Loucy (cell line): Measurements from ENCODE around the gene CRTC1.

Experiments used
- EZH2phosphoT487 ChIP-seq: fragments of 200-600 bp; IDR thresholded peaks from 2 replicates; pipeline ENCODE4 v1.6.1; 2018; ENCODE audit warnings: antibody characterized with exemption, mild to moderate bottlenecking, moderate library complexity, borderline replicate concordance
- TF ChIP-seq, protein P1 (sequence below): fragments of 200-600 bp; sonication (generic); conservative IDR thresholded peaks from 2 replicates; pipeline ENCODE4 v1.5.1; 2014; ENCODE audit warnings: mild to moderate bottlenecking, antibody characterized with exemption, low read length

DNA sequence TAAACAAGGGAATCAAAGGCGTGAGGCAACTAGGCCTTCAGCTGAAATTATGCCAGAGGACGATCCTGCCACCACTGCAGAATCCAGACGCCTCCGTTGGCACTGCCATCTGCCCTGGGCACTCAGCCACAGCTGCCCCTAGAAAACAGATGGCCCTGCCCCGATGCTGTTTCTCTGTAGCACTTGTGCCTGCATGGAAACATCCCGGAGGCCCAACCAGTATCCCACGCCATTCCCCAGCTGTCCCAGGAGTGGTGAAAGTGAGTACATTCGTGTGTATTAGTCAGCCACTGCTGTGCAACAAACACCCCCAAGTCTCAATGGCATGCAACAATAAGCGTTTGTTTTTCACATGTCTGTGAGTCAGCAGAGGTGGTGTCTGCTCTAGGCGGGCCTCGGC lies 8.9 kb upstream of the CRTC1 start:
- no peak for TF ChIP-seq EZH2phosphoT487
- TF ChIP-seq, protein P1, sequence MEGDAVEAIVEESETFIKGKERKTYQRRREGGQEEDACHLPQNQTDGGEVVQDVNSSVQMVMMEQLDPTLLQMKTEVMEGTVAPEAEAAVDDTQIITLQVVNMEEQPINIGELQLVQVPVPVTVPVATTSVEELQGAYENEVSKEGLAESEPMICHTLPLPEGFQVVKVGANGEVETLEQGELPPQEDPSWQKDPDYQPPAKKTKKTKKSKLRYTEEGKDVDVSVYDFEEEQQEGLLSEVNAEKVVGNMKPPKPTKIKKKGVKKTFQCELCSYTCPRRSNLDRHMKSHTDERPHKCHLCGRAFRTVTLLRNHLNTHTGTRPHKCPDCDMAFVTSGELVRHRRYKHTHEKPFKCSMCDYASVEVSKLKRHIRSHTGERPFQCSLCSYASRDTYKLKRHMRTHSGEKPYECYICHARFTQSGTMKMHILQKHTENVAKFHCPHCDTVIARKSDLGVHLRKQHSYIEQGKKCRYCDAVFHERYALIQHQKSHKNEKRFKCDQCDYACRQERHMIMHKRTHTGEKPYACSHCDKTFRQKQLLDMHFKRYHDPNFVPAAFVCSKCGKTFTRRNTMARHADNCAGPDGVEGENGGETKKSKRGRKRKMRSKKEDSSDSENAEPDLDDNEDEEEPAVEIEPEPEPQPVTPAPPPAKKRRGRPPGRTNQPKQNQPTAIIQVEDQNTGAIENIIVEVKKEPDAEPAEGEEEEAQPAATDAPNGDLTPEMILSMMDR = no peak
